T-helper 1 cell treated with Interleukin-12 subunit alpha and Interleukin-12 subunit beta and Interleukin-4 antibody, amounts not matched to agents 30 μg/mL and 1 μg/mL, for 36 hours (primary cell): ENCODE measurements around the gene CRISP3.
"Not testable (repeated sequence)": the region's sequence is repeated elsewhere in the genome, so short reads cannot be mapped to it uniquely, and the experiment has no call there.

Experiments used
- H3K27ac Mint-ChIP-seq: one replicate; pipeline ENCODE4 v1.8.0; 2021; ENCODE audit warnings: mild to moderate bottlenecking, mixed read lengths
- H3K27me3 Mint-ChIP-seq: one replicate; pipeline ENCODE4 v1.8.0; 2021; ENCODE audit warnings: low read depth, mixed read lengths
- H3K36me3 Mint-ChIP-seq: one replicate; pipeline ENCODE4 v1.8.0; 2021; ENCODE audit warnings: low read depth, mixed read lengths
- H3K4me1 Mint-ChIP-seq: one replicate; pipeline ENCODE4 v1.8.0; 2021; ENCODE audit warnings: low read depth, mixed read lengths
- H3K4me3 Mint-ChIP-seq: one replicate; pipeline ENCODE4 v1.8.0; 2021; ENCODE audit warnings: mild to moderate bottlenecking, moderate library complexity, mixed read lengths
- H3K9me3 Mint-ChIP-seq: one replicate; pipeline ENCODE4 v1.8.0; 2021; ENCODE audit warnings: mixed read lengths

Gene CRISP3

GRCh38 chr6:49732781-49733180, 11.4 kb downstream of the CRISP3 start:
- Mint-ChIP-seq H3K4me1 (no peaks in the 10 kb centered on the region), H3K9me3 (no peaks in the 10 kb centered on the region), H3K27ac (no peak overlapping the region), H3K36me3 (no peaks in the 10 kb centered on the region), H3K27me3 (no peaks in the 10 kb centered on the region), H3K4me3 (no peak overlapping the region)

DNA sequence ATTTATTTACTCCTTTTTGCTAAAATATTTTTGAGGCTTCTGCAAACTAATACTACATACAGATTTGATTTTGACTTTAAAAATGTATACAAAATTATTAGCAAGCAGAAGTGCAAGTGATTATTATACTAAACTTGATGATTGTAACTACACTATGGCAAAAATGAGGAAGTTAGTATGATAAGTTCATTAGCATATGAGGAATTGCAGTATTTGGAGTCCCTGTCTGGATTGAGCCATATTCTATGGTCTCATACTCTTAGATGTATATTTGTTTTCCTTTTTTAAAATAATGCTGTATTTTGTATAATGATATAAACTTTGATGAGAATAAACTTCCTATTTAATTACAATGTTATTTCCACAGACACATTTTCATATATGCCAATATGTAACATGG, 13.9 kb downstream of the CRISP3 start:
- no peaks in the 10 kb centered on the region for H3K9me3 Mint-ChIP-seq
- no peak overlapping the region for H3K27ac Mint-ChIP-seq
- H3K36me3 Mint-ChIP-seq = no peaks in the 10 kb centered on the region
- no peaks in the 10 kb centered on the region for H3K4me1 Mint-ChIP-seq
- no peak overlapping the region for H3K4me3 Mint-ChIP-seq
- H3K27me3 Mint-ChIP-seq = no peaks in the 10 kb centered on the region

DNA sequence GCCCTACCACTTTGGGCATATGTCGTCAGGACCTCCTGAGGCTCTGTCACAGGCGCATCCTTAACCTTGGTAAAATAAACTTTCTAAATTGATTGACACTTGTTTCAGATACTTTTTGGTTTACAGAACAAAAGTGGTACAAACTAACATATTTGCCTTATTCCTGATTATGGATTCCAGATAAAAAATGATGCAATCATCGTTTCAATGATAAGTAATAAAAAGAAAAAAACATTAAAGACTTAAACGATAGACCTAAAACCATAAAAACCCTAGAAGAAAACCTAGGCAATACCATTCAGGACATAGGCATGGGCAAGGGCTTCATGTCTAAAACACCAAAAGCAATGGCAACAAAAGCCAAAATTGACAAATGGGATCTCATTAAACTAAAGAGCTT, 20.3 kb downstream of the CRISP3 start:
- not testable (repeated sequence) for H3K9me3 Mint-ChIP-seq, H3K4me3 Mint-ChIP-seq, H3K27me3 Mint-ChIP-seq, H3K36me3 Mint-ChIP-seq, H3K27ac Mint-ChIP-seq, H3K4me1 Mint-ChIP-seq

DNA sequence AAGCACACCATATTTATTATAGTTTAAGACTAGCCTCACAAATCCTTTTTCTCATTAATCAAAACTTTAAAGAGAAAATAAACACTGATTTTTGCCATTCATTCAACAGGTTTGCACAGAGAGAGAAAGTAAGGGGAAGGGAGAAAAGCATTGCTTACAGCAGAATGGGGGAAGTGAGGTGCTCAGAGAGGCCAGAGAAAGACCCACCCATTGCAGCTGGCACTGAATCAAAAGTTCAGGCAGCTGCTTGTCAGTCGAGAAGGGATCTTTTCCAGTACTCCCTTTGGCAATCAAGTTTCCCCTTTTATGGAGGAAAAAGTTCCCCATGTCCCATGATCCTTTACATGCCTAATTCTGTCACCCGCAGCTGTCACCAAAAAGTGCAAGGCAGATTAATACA, 22.9 kb downstream of the CRISP3 start:
- H3K36me3 Mint-ChIP-seq = no peaks in the 10 kb centered on the region
- H3K27ac Mint-ChIP-seq = no peak overlapping the region
- H3K4me3 Mint-ChIP-seq = no peak overlapping the region
- H3K27me3 Mint-ChIP-seq = no peaks in the 10 kb centered on the region
- H3K9me3 Mint-ChIP-seq = peaks cover 6% of the 10 kb centered on the region
- no peaks in the 10 kb centered on the region for H3K4me1 Mint-ChIP-seq

DNA sequence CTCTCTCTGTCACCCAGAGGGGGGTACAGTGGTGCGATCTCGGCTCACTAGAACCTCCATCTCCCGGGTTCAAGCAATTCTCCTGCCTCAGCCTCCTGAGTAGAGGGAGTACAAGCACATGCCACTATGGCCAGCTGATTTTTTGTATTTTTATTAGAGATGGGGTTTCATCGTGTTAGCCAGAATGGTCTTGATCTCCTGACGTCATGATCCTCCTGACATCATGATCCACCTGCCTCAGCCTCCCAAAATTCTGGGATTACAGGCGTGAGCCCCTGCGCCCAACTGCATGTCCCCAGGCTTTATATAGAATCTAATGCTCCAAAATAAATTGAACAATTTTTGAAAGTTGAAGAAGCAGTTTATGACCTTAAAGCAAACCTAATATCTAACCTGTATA, 23.8 kb downstream of the CRISP3 start:
- no peaks in the 10 kb centered on the region for H3K36me3 Mint-ChIP-seq
- no peaks in the 10 kb centered on the region for H3K27me3 Mint-ChIP-seq
- peaks cover 7% of the 10 kb centered on the region for H3K9me3 Mint-ChIP-seq
- no peaks in the 10 kb centered on the region for H3K4me1 Mint-ChIP-seq
- H3K27ac Mint-ChIP-seq = no peak overlapping the region
- H3K4me3 Mint-ChIP-seq = no peak overlapping the region

DNA sequence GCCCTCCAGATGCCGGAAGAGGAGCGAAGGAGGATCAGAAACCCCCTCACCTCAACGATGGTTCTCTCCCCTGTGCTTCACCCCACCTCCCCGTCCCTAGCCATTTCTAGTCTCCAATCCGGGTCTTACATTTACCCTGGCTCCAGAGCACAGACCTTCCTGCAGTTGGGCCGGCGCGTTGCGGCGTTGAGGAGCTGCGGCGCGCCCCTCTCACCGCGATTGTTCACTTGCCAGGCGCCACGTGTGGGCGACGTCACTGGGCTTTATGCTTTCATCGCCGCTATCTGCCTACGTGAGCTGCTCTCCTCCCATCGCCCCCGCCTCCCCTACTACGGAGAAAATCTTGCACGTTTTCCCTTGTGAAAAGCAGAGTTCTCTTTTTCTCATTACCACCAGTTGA, 30.8 kb downstream of the CRISP3 start, which contains the start of gene CRISP2:
Gene CRISP2 (minus strand): TSS at position 198 of the 400 bp plus-strand sequence. CDS start 4,347 bp downstream, outside the sequence.
- Mint-ChIP-seq H3K4me1 (no peaks in the 10 kb centered on the region), H3K9me3 (peaks cover 9% of the 10 kb centered on the region), H3K27ac (no peak within 1 kb of the TSS), H3K27me3 (no peaks in the 10 kb centered on the region), H3K4me3 (no peak within 1 kb of the TSS), H3K36me3 (no peaks in the 10 kb centered on the region)

DNA sequence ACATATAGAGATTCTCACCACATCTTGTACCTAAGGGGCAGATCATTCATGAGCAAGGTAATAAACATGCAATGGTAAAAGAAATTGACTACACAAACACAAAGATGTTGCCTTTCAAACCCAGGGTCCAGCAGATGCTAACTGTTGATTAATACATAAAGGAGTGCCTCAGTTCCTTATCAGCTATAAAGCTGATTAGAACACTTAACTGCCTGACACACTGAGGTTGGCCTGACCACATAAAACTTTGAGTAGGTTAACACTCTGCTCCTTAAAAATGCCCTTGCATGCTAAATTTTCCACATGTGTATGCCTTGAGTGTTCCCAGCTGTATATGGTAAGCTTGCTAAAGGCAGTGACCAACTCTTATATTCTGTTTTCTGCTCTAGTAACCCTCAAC, 45.7 kb downstream of the CRISP3 start:
- no peaks in the 10 kb centered on the region for H3K36me3 Mint-ChIP-seq
- H3K27ac Mint-ChIP-seq = no peak overlapping the region
- H3K27me3 Mint-ChIP-seq = no peaks in the 10 kb centered on the region
- H3K9me3 Mint-ChIP-seq = peaks cover 4% of the 10 kb centered on the region
- no peaks in the 10 kb centered on the region for H3K4me1 Mint-ChIP-seq
- no peak overlapping the region for H3K4me3 Mint-ChIP-seq

- H3K27ac Mint-ChIP-seq = no peak overlapping the region
- H3K27me3 Mint-ChIP-seq = no peaks in the 10 kb centered on the region
- no peaks in the 10 kb centered on the region for H3K4me1 Mint-ChIP-seq
- H3K36me3 Mint-ChIP-seq = no peaks in the 10 kb centered on the region
- H3K9me3 Mint-ChIP-seq = peaks cover 18% of the 10 kb centered on the region
- no peak overlapping the region for H3K4me3 Mint-ChIP-seq
These were observed 50.7 kb downstream of the CRISP3 start for GRCh38 chr6:49693512-49693911.

GRCh38 chr6:49692534-49692933, 51.7 kb downstream of the CRISP3 start:
- Mint-ChIP-seq H3K9me3 (peaks cover 18% of the 10 kb centered on the region), H3K4me3 (no peak overlapping the region), H3K36me3 (no peaks in the 10 kb centered on the region), H3K4me1 (no peaks in the 10 kb centered on the region), H3K27me3 (no peaks in the 10 kb centered on the region), H3K27ac (no peak overlapping the region)
